ENCODE measurements around the gene JARID2.

The JARID2 gene

DNA sequence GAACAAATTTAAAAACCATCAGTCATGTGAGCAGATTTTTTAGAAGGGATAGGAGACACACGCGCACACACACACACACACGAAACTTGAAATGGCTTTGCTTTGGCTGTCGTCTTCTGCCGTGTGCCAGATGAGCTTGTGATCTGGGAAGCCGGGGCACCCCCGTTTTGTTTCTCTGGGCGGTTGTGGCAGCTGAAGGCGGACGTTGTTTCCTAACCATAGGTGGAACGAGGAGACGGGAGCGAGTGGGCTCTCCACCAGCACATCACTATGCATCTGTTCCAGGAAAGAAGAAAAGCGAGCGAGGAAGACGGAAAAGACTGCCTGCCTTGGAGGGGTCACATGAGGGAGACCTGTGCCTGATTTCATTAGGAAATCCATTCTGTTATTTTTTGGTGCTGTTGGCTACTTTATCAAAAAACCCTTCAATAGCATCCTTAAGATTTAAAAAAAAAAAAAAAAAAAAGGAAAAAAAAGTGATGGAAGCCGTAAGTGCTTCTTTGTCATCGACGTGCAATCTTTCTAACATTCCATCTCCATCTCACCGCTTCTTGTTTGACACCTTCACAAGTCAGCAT is 274.8 kb downstream of the JARID2 start:
- Histone ChIP-seq H3K27ac (ENCODE audit: low read depth, low read length, poor library complexity, severe bottlenecking) (no peak overlapping the region), H3K9me2 (ENCODE audit: low read depth, low read length) (no peaks in the 10 kb centered on the region), H3K4me2 (ENCODE audit: low read length) (no peak overlapping the region), H3K9me3 (ENCODE audit: low read length) (no peaks in the 10 kb centered on the region), H3F3A (ENCODE audit: insufficient read depth, low read length) (no peaks in the 10 kb centered on the region), H3K79me2 (ENCODE audit: insufficient read depth, low read length) (no peaks in the 10 kb centered on the region), H3K4me3 (ENCODE audit: low read depth, low read length, poor library complexity, severe bottlenecking) (no peak overlapping the region), H4K20me1 (ENCODE audit: insufficient read depth, low read length) (no peaks in the 10 kb centered on the region), H3K36me3 (ENCODE audit: insufficient read depth, low read length) (peaks cover 50% of the 10 kb centered on the region), H3K4me1 (ENCODE audit: insufficient read depth, low read length, severe bottlenecking) (peaks cover 8% of the 10 kb centered on the region), H3K9ac (ENCODE audit: low read length) (no peak overlapping the region), H3K27me3 (ENCODE audit: insufficient read depth, low read length) (no peaks in the 10 kb centered on the region), H2AFZ (ENCODE audit: low read length) (no peak overlapping the region)
- TF ChIP-seq, protein P1, sequence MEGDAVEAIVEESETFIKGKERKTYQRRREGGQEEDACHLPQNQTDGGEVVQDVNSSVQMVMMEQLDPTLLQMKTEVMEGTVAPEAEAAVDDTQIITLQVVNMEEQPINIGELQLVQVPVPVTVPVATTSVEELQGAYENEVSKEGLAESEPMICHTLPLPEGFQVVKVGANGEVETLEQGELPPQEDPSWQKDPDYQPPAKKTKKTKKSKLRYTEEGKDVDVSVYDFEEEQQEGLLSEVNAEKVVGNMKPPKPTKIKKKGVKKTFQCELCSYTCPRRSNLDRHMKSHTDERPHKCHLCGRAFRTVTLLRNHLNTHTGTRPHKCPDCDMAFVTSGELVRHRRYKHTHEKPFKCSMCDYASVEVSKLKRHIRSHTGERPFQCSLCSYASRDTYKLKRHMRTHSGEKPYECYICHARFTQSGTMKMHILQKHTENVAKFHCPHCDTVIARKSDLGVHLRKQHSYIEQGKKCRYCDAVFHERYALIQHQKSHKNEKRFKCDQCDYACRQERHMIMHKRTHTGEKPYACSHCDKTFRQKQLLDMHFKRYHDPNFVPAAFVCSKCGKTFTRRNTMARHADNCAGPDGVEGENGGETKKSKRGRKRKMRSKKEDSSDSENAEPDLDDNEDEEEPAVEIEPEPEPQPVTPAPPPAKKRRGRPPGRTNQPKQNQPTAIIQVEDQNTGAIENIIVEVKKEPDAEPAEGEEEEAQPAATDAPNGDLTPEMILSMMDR (IDR thresholded peaks at IDR 0.05; ENCODE audit: low read length) = no peak
- no peak for TF ChIP-seq EZH2 (IDR thresholded peaks at IDR 0.05; ENCODE audit: borderline replicate concordance, low read length)

DNA sequence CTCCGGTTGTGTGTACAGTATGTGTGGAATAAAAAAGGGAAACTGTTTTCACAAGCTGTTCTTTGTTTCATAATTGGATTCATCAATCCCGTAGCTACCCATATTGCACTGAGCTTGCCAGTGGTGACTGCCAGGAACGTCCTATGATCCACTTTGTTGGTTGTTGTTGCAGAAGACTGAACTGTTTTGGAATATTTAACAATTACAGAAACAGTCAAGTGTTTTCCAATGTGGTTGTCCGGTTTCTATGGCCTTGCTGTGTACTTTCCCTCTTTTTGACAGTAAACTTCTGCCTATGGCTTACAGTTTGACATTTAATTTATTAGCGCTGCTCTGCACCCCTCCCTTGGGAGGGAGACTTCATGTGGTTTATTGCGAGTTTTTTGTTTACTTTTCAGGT is 275.7 kb downstream of the JARID2 start:
- Histone ChIP-seq H4K20me1 (ENCODE audit: insufficient read depth, low read length) (no peaks in the 10 kb centered on the region), H2AFZ (ENCODE audit: low read length) (no peak overlapping the region), H3K4me2 (ENCODE audit: low read length) (no peak overlapping the region), H3K9ac (ENCODE audit: low read length) (no peak overlapping the region), H3K9me3 (ENCODE audit: low read length) (no peaks in the 10 kb centered on the region), H3K79me2 (ENCODE audit: insufficient read depth, low read length) (no peaks in the 10 kb centered on the region), H3K36me3 (ENCODE audit: insufficient read depth, low read length) (peaks cover 57% of the 10 kb centered on the region), H3K4me1 (ENCODE audit: insufficient read depth, low read length, severe bottlenecking) (no peaks in the 10 kb centered on the region), H3K27me3 (ENCODE audit: insufficient read depth, low read length) (no peaks in the 10 kb centered on the region), H3K4me3 (ENCODE audit: low read depth, low read length, poor library complexity, severe bottlenecking) (no peak overlapping the region), H3K27ac (ENCODE audit: low read depth, low read length, poor library complexity, severe bottlenecking) (no peak overlapping the region), H3K9me2 (ENCODE audit: low read depth, low read length) (no peaks in the 10 kb centered on the region), H3F3A (ENCODE audit: insufficient read depth, low read length) (no peaks in the 10 kb centered on the region)
- TF ChIP-seq EZH2 (IDR thresholded peaks at IDR 0.05; ENCODE audit: borderline replicate concordance, low read length) = no peak
- TF ChIP-seq, protein P1 (IDR thresholded peaks at IDR 0.05; ENCODE audit: low read length) = no peak

DNA sequence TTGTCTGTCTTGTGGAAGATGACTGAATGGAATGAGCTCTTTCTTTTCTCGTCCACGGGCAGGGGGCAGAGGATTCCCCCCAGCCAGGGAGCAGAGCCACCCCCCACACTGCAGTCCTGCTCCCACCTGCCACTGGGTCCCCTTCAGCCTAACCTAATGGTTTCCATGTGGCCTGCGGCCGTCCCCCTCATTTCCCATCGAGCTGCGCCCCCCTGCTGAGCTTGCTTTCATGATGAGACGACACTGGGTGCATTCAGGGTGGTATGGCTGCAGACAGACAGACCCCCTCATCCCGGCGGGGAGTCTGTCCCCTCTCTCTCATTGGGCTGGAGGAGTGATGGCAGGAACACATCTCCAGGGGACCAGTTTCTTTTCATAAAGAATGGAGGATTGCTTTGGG is 276.2 kb downstream of the JARID2 start:
- Histone ChIP-seq H4K20me1 (ENCODE audit: insufficient read depth, low read length) (no peaks in the 10 kb centered on the region), H3K4me2 (ENCODE audit: low read length) (no peak overlapping the region), H3F3A (ENCODE audit: insufficient read depth, low read length) (no peaks in the 10 kb centered on the region), H3K79me2 (ENCODE audit: insufficient read depth, low read length) (no peaks in the 10 kb centered on the region), H3K27ac (ENCODE audit: low read depth, low read length, poor library complexity, severe bottlenecking) (no peak overlapping the region), H3K9ac (ENCODE audit: low read length) (no peak overlapping the region), H3K4me3 (ENCODE audit: low read depth, low read length, poor library complexity, severe bottlenecking) (no peak overlapping the region), H3K27me3 (ENCODE audit: insufficient read depth, low read length) (no peaks in the 10 kb centered on the region), H3K36me3 (ENCODE audit: insufficient read depth, low read length) (peaks cover 62% of the 10 kb centered on the region), H3K9me2 (ENCODE audit: low read depth, low read length) (no peaks in the 10 kb centered on the region), H3K4me1 (ENCODE audit: insufficient read depth, low read length, severe bottlenecking) (no peaks in the 10 kb centered on the region), H2AFZ (ENCODE audit: low read length) (no peak overlapping the region), H3K9me3 (ENCODE audit: low read length) (no peaks in the 10 kb centered on the region)
- TF ChIP-seq, protein P1 (IDR thresholded peaks at IDR 0.05; ENCODE audit: low read length) = no peak
- no peak for TF ChIP-seq EZH2 (IDR thresholded peaks at IDR 0.05; ENCODE audit: borderline replicate concordance, low read length)

All from OCI-LY1 (cell line).